HL-60/S4 treated with phorbol 12-myristate 13-acetate at 8.2 ng/mL for 4 days and 3 days (cell line): Measurements from ENCODE around the gene HYAL4.

Source experiments
- in situ Hi-C: fragments of 300-500 bp; cut with MboI; formaldehyde crosslinking; loops from 2 replicates; pipeline ENCODE4 v1.15.0; 2022; ENCODE audit warnings: low sequenced_read_pairs

HYAL4 gene

DNA sequence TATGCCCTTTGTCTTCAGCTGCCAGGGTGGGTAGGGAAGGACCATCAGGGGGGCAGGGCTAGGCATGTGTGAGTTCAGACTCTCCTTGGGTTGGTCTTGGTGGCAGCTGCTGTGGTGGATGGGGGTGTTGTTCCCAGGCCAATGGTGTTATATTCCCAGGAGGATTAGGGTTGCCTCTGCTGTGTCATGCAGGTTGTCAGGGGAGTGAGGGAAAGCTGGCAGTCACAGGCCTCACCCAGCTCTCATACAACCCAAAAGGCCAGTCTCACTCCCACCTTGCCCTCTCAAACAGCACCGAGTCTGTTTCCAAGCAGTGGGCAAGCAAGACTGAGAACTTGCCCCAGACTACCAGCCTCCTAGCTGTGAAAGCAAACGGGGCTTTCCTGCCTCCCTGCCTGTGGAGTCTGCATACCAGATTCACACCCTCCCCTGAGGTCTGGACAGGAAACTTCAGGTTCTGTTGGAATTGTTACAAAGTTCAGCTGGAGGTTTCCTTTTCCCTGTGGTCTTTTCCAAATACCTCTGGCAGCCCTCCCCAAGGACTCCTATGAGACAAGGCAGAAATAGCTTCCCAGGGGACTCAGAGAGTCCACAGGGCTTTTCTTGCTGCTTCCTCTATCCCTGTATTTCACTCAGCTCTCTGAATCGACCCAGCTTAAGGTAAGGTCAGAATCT lies 1.4 kb downstream of the HYAL4 start:
- in situ Hi-C loops, result no loop called here

DNA sequence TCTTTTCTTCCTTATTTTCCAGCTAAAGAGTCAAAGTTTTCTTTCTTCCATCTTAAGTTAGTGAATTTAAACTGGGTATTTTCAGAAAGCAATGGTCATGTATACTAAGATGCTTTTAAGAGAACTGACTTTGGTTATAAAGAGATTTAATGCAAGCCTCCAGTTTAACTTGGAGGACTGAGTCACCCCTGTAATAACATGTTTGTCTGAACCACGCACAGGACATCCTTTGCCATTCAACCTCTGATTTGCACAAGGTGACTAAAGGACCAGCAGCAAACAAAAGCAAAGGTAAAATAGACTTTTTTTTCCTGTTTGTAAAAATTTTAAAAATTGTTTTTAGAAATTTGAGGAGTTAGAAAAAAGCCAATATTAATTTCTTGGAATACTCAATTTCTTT lies 2.9 kb downstream of the HYAL4 start:
- in situ Hi-C loops, result no loop called here

DNA sequence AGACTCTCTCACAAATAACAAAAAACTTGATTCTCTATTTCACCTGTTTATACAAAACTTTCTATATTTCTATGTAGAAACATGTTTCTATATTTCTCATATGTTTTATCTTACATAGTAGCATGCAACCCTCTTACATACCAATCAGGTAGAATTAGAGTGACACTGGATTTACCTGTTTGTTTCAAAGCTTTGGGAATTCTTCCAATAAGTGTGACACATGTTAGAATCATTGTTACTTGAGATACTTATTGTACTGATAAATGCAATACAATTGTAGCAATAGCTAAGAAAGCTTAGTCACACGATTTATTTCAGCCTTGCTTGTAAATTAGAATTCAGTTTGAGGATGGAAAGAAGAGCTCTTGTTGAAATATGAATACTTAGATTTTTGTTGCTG lies 4.9 kb downstream of the HYAL4 start:
- in situ Hi-C loops, result loop anchor here (25.0 kb wide), 1 partner anchor 213 kb away; no protein-coding TSS in a partner anchor

DNA sequence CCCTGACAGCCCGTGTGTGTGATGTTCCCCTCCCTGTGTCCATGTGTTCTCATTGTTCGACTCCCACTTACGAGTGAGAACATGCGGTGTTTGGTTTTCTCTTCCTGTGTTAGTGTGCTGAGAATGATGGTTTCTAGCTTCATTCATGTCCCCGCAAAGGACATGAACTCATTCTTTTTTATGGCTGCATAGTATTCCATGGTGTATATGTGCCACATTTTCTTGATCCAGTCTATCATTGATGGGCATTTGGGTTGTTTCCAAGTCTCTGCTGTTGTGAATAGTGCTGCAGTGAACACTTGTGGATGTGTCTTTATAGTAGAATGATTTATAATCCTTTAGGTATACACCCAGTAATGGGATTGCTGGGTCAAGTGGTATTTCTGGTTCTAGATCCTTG lies 6.4 kb downstream of the HYAL4 start:
- in situ Hi-C loops, result loop anchor here (25.0 kb wide), 1 partner anchor 214 kb away; no protein-coding TSS in a partner anchor

DNA sequence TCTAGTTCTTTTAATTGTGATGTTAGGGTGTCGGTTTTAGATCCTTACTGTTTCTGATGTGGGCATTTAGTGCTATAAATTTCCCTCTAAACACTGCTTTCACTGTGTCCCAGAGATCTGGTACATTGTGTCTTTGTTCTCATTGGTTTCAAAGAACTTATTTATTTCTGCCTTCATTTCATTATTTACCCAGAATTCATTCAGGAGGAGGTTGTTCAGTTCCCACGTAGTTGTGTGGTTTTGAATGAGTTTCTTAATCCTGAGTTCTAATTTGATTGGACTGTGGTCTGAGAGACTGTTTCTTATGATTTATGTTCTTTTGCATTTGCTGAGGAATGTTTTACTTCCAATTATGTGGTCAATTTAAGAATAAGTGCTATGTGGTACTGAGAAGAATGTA lies 9.3 kb downstream of the HYAL4 start:
- in situ Hi-C loops, result loop anchor here (25.0 kb wide), 1 partner anchor 217 kb away; no protein-coding TSS in a partner anchor

DNA sequence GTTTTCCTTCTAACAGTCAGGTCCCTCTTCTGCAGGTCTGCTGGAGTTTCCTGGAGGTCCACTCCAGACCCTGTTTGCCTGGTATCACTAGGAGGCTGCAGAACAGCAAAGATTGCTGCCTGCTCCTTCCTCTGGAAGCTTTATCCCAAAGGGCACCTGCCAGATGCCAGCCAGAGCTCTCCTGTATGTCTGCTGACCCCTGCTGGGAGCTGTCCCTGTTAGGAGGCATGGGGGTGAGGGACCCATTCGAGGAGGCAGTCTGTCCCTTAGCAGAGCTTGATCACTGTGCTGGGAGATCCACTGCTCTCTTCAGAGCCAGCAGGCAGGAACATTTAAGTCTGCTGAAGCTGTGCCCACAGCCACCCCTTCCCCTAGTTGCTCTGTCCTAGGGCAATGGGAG lies 11.5 kb downstream of the HYAL4 start:
- in situ Hi-C loops, result loop anchor here (25.0 kb wide), 1 partner anchor 219 kb away; no protein-coding TSS in a partner anchor

DNA sequence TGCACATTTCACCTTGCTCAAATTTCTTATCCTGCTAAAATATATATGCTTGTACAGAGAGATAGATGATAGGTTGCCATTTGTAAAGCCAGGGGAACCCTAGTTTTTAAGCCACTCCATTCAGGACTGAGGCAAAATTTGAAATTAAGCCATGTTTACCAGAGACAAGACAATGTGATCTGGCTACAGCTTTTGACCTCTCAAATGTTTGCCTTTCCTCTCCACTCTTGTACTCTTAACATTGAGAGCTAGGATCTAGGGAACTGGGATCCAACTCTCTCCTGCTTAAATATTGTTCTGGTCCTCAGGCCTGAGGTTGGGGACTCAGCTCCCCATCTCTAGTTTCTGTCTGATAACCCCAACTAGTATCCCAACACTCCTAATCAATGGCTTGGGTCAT lies 15.9 kb downstream of the HYAL4 start:
- in situ Hi-C loops, result loop anchor here (25.0 kb wide), 1 partner anchor 224 kb away; no protein-coding TSS in a partner anchor

DNA sequence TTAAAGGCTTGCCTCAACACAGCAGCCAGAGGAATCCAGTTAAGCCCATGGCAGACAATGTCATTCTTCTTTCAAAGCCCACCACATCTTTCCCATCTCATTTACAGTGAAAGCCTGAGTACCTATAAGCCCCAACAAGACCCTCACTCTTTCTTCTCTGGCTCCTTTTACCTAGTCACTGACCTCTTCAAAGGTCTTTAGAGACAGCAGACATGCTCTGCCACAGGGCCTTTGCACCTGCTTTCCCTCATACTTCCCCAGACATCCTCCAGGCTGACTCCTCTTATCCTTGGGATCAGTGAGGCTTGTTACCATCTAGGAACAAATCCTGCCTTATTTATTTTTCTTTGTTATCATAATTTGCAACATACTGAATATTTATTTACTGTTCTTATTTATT lies 17.8 kb downstream of the HYAL4 start:
- in situ Hi-C loops, result loop anchor here (25.0 kb wide), 1 partner anchor 225 kb away; no protein-coding TSS in a partner anchor

DNA sequence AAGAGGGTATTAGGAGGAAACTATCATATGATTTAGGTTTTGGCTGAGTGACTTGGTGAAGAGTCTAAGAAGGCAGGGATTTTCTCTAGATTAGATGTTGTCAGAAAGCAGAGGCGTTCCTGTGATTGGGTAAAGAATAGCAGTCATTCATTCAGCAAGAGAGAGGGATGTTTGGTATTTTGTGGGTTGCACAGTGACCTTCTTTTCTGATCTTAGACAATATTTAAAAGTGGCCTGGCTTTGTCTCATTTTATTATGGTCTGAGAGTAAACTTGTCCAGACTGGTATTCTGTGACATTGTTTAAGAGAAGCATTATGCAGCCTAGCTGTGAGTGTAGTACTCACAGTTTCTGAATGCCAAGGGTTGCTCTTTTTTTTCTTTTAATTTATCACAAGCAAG lies 18.5 kb downstream of the HYAL4 start:
- in situ Hi-C loops, result loop anchor here (25.0 kb wide), 1 partner anchor 226 kb away; no protein-coding TSS in a partner anchor

DNA sequence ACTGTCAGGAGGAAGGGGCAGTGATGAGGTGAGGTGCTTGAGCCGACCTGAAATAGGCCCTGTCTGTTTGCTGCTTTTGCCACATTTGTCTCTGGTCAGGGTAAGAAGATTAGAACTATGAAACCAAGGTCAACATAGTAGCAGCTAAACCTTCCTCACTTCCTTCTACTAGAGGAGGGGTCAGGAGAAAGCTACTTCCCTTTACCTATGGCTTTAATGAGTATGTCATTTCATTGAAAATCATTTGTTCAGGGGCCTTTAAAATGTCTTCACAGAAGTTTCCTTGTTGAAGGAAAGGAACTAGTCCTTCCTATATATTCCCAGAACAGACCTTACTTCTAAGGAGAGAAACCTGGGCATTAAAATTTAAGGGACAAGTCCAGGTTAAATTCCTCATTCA lies 19.0 kb downstream of the HYAL4 start:
- in situ Hi-C loops, result loop anchor here (25.0 kb wide), 1 partner anchor 227 kb away; no protein-coding TSS in a partner anchor

DNA sequence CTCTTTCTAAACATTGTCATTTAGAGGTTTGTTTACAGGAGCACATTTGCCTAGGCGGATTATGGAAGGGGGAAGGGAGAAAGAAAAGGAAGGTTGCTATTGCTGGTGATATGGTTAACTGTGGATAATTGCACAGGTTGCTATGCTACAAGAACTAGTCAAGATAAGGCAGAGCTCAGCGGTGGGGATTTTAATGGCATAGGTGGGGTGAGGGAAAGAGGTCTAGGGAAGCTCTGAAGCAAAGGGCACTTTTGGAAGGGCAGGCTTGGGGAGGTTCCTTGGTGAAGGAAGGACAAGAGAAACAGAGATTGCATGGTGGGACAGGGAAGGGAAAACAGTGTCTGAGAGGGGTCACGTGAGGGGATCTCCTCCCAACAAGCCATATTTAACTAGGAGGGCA lies 19.5 kb downstream of the HYAL4 start:
- in situ Hi-C loops, result loop anchor here (25.0 kb wide), 1 partner anchor 227 kb away; no protein-coding TSS in a partner anchor

DNA sequence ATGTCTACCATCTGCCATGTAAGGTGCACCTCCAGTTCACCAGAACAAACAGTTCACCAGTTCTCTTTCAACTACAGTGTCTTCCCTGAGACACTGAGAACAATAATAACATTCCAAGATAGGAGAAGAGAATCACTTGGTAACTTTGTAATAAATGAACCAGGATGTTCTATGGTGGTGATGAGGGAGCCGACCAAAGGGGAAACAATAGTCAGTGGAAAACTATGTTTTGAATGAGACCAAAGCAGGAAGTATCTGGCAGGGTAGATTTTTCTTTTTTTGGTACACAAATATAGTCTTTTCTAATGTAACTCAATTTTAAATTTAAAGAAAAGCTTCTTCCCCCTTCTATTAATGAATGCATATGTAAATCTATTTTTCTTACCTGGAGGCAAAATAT lies 20.0 kb downstream of the HYAL4 start:
- in situ Hi-C loops, result loop anchor here (25.0 kb wide), 1 partner anchor 228 kb away; no protein-coding TSS in a partner anchor

DNA sequence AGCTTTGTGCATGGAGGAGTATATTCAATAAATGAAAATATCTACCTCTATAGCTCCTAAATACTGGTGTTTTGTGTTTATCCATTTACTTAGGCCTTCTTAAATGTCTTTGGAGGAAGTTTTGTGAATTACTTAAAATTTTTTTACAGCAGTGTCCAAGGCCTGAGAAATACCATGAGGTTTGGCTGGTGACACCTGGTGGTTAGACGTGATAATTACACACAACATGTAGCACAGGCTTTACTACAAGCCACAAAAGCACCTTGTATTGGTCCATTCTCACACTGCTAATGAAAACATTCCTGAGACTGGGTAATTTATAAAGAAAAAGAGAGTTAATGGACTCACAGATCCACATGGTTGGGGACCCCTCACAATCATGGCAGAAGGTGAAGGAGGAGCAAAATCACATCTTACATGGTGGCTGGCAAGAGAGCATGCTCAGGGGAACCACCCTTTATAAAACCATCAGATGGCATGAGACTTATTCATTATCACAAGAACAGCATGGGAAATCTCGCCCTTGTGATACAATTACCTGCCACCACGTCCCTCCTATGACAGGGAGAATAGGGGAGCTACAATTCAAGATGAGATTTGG lies 20.6 kb downstream of the HYAL4 start:
- in situ Hi-C loops, result loop anchor here (25.0 kb wide), 1 partner anchor 228 kb away; no protein-coding TSS in a partner anchor

DNA sequence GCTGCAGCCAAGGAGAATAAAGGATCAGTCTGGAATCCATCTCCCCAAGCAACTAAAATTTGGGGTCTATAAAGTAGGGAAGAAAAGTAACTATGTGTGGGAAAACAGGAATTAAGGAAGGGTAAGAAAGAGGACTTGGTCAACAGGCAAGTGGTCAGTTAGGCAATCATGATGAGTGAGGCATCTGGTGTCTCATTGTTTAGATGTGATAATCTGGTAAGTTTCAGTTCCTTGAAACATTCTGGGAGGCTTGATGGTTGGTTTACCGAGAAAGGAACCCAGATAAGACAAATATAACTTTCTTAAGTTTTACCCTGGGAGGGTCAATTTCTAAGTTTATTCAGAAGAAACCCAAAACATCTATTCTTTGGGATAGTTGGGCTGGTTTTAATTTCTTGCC lies 22.3 kb downstream of the HYAL4 start:
- in situ Hi-C loops, result loop anchor here (25.0 kb wide), 1 partner anchor 230 kb away; no protein-coding TSS in a partner anchor

DNA sequence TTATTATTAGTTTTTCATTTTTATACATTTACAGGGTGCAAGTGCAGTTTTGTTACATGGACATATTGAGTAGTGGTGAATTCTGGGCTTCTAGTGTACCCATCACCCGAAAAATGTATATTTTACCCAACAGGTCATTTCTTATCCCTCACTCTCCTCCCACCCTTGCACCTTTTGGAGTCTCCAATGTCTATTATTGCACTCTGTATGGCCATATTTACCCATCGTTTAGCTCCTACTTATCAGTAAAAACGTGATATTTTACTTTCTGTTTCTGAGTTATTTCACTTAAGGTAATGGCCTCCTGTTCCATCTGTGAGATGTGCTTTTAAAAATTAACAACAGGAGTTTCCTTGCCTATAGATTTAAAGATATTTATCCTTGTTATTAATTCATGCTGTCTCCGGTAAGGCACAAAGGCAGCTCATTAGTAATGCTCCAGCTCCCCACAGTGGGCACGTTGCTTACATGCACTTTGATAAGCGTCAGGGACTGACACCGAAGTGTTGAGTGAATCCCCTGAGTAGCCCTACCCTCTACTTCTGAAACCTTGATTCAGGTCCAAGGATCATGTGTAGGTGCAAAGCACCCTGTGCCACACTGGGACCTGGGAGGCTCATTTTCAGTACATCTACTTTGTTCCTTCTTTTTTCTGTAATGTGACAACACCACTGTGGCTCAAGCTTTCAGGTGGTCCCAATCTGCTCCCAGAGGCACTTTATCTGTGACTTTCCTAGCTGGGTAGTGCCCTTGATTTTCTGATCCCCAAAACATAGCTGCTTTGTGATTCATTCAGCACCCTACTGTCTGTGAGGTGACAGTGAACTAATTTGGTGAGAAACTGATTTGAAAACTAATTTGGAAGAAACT lies 27.3 kb downstream of the HYAL4 start:
- in situ Hi-C loops, result loop anchor here (25.0 kb wide), 1 partner anchor 235 kb away; no protein-coding TSS in a partner anchor

DNA sequence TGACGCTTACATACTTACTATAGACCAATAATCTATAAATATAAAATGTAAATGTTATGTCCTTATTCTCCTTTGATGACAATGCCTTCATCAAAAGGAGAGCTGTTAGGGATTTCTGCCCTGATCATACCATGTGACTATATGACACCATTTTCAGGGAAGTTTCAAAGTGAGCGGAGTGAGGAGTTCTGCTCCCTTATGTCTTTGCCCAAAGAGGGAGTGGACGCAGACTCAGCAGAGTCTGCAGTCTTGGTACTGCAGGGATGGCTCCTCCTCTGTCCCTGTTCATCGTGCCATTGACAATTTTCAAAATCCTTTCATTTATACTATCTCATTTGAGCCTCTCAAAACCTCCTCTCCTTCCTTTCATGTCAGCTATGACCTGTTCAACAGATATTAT lies 27.9 kb downstream of the HYAL4 start:
- in situ Hi-C loops, result loop anchor here (25.0 kb wide), 1 partner anchor 236 kb away; no protein-coding TSS in a partner anchor

DNA sequence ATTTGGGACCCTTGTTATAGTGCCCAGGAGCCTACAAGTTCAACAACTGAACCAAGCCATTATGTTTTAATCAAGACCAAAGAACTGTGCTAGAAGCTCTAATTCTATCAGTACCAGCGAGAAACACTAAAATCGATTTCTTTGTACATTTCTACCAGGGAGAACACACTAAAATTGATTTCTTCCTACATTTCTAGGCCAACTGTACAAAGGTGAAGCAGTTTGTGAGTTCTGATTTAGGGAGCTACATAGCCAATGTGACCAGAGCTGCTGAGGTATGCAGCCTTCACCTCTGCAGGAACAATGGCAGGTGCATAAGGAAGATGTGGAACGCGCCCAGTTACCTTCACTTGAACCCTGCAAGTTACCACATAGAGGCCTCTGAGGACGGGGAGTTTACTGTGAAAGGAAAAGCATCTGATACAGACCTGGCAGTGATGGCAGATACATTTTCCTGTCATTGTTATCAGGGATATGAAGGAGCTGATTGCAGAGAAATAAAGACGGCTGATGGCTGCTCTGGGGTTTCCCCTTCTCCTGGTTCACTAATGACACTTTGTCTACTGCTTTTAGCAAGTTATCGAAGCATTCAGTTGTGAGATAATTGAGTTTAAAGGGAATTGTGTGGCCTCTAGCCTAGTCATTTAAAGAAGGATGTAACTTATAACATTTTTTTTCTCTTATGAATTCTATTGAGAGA lies 31.7 kb downstream of the HYAL4 start:
- in situ Hi-C loops, result no loop called here

DNA sequence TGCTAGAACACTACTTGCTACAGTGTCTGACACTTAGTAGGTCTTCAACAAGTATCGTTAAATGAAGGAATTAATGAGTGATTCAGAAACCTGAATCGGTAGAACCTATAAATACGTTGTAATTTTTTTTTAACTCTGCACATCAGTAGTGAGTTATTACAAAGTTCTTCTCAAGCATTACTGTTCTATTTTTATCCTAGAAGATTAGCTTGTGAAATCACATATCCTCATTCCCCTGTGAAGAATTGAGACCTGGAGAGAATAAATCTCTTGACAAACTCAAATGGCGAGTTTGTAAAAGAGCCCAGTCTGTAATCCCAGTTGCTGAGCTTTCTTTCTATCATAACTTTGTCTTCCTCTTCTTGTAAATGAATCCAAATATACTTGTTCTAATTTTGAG lies 34.7 kb downstream of the HYAL4 start:
- in situ Hi-C loops, result no loop called here

DNA sequence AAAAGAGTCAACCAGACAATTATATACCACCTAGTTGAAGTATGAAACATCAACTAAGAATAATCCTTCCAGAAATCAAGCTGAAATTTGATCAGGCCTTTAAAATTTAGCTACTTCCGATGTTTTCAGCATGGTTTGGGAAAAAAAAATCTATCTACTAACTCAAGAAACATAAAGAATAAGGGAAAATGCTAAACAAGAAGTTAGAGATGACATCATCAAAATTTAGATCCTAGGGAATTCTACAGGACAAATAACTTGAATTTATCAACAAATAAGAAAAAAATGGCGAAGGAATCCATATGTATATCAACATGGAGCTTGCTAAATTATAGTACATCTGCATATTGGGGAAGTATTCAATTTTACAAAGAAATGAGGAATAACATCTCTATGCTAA lies 36.3 kb downstream of the HYAL4 start:
- in situ Hi-C loops, result no loop called here

DNA sequence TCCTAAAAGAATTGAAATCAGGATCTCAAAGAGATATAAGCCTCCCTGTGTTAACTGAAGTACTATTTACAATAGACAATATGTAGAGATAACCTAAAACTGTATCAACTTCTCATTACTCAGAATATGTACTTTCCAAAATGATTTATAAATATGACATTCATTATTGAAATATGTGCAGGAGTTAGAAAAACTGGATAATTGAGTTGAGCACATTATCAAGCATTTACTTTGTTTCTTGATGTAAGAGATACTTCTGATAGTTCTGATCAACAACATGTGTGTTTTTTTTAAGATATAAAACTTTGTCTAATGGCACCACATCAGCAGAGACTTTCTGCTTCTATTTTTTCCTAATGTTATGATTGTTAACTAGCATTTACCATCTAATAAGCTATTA lies 38.2 kb downstream of the HYAL4 start:
- in situ Hi-C loops, result no loop called here
